ENCODE data around the gene AGAP1. TPM values are rescaled to one million over a fixed set of nuclear protein-coding genes. Genes with fewer than 3 reads are reported as not detected.

The AGAP1 gene
- total RNA-seq, 3 donors from 2014 or later (not counting 1 experiment from before 2014, with no cell fraction given) = 42.0 to 56.4 (median 45.7) TPM

DNA sequence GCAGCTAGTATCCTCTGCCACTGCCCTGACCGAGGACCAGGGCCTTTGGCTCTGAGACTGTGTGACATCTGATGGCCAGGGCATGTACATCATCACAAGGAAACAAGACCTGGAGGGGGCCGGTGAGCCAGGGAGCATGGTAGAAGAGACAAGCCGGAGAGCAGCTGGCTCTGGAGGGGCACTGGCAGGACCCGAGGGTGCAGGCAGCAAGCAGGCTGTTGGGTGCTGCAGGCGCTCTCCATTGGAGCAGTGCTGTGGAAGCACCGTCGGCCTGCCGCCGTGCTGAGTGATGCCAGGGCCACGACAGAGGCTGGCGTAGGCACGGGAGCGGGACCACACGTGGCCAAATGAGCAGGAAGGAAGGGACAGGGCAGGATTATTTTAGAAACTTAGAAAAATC is 339.1 kb downstream of the AGAP1 start:
- intact Hi-C loops (cut with micrococcal nuclease) = no loop called here
- TF ChIP-seq, protein P1, sequence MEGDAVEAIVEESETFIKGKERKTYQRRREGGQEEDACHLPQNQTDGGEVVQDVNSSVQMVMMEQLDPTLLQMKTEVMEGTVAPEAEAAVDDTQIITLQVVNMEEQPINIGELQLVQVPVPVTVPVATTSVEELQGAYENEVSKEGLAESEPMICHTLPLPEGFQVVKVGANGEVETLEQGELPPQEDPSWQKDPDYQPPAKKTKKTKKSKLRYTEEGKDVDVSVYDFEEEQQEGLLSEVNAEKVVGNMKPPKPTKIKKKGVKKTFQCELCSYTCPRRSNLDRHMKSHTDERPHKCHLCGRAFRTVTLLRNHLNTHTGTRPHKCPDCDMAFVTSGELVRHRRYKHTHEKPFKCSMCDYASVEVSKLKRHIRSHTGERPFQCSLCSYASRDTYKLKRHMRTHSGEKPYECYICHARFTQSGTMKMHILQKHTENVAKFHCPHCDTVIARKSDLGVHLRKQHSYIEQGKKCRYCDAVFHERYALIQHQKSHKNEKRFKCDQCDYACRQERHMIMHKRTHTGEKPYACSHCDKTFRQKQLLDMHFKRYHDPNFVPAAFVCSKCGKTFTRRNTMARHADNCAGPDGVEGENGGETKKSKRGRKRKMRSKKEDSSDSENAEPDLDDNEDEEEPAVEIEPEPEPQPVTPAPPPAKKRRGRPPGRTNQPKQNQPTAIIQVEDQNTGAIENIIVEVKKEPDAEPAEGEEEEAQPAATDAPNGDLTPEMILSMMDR (IDR thresholded peaks at IDR 0.05) = no peak
- H3K4me1 Mint-ChIP-seq = peaks cover 5 to 13% of the 10 kb centered on the region in 2 donors

DNA sequence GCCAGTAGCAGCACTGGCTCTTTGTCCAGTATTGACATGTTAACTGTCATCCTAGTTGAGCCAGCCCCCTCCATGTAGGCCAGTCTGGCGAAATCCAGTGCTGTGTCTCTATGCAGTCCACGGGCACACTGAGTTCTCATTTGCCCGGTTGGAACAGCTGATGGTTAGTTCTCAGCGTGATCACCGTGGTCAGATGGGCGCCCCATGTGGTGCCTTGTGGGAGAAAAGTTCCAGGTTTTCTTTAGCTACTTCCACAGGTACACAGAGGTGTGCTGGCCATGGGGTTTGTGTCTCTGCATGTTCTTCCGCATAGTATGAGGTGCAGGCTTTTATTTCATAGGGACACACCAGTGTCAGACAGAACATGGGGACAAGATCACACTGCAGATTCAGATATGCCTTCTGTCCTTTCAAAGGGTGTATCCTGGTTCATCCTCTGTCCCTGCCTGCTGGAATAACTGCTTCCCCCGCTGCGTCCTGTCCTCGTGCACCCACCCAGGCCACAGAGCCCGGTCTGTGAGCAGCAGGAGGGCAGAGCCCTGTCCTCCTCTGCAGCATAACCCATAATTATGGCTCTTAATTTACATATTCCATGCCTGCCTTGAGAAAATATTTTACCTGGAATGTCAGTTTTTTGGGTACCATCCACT is 340.3 kb downstream of the AGAP1 start:
- H3K27me3 ChIP-seq (ENCODE audit: control insufficient read depth, insufficient read depth, low read length) = no peaks in the 10 kb centered on the region
- H3K4me3 Mint-ChIP-seq = no peak overlapping the region
- H3K4me1 ChIP-seq (ENCODE audit: control insufficient read depth, insufficient read depth, low read length) = no peaks in the 10 kb centered on the region
- H3K4me3 ChIP-seq (ENCODE audit: low read length) = no peak overlapping the region
- no peak for DNase-seq
- no peaks in the 10 kb centered on the region for H3K9me3 Mint-ChIP-seq
- no peaks in the 10 kb centered on the region for H3K9me3 ChIP-seq (ENCODE audit: control insufficient read depth, insufficient read depth, low read length)
- no peak for ATAC-seq
- no peaks in the 10 kb centered on the region for H3K36me3 Mint-ChIP-seq
- H3K27me3 Mint-ChIP-seq (ENCODE audit: low read depth in 2 of 2) = no peaks in the 10 kb centered on the region
- peaks cover 5 to 10% of the 10 kb centered on the region in 2 donors for H3K4me1 Mint-ChIP-seq
- TF ChIP-seq, protein P1 (IDR thresholded peaks at IDR 0.05) = no peak
- intact Hi-C loops (cut with micrococcal nuclease) = no loop called here
- no peaks in the 10 kb centered on the region for H3K36me3 ChIP-seq (ENCODE audit: control insufficient read depth, insufficient read depth, low read length)
- WGBS (ENCODE audit: insufficient coverage) = 87% methylated on average over 11 of the region's 11 CpGs
- no peak overlapping the region for H3K27ac Mint-ChIP-seq
- no peak overlapping the region for H3K27ac ChIP-seq (ENCODE audit: low read length)

More for the DNA sequence above, 339.1 kb downstream of the AGAP1 start:
- Histone ChIP-seq H3K36me3 (ENCODE audit: control insufficient read depth, insufficient read depth, low read length) (no peaks in the 10 kb centered on the region), H3K27ac (ENCODE audit: low read length) (no peak overlapping the region), H3K9me3 (ENCODE audit: control insufficient read depth, insufficient read depth, low read length) (no peaks in the 10 kb centered on the region), H3K27me3 (ENCODE audit: control insufficient read depth, insufficient read depth, low read length) (no peaks in the 10 kb centered on the region), H3K4me1 (ENCODE audit: control insufficient read depth, insufficient read depth, low read length) (no peaks in the 10 kb centered on the region), H3K4me3 (ENCODE audit: low read length) (no peak overlapping the region)
- Mint-ChIP-seq H3K4me3 (no peak overlapping the region), H3K27ac (no peak overlapping the region), H3K36me3 (no peaks in the 10 kb centered on the region), H3K9me3 (no peaks in the 10 kb centered on the region), H3K27me3 (ENCODE audit: low read depth in 2 of 2) (no peaks in the 10 kb centered on the region)
- 95% methylated on average over 14 of the region's 14 CpGs for WGBS (ENCODE audit: insufficient coverage)
- DNase-seq (no peak), ATAC-seq (no peak)

DNA sequence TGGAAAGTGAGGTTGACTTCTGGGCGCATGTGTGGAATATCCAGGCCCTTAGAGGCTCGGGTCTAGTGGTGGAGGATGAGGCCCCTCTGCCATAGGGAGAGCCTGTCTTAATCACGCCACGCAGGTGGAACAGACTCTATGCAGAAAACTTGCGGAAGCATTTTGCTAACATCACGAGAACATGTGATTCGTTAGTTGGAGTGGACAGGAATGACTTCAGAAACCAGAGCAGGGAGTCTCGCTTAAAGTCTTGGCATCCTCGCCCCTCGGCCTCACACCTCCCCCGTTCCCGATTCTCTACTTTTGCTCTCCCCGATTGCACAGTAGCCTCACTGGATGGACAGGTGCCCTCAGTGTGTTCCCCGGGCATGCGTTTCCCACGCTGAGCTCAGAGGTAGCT is 340.9 kb downstream of the AGAP1 start:
- H3K9me3 Mint-ChIP-seq = no peaks in the 10 kb centered on the region
- no peak overlapping the region for H3K27ac Mint-ChIP-seq
- Histone ChIP-seq H3K36me3 (ENCODE audit: control insufficient read depth, insufficient read depth, low read length) (no peaks in the 10 kb centered on the region), H3K9me3 (ENCODE audit: control insufficient read depth, insufficient read depth, low read length) (no peaks in the 10 kb centered on the region), H3K4me3 (ENCODE audit: low read length) (no peak overlapping the region), H3K27ac (ENCODE audit: low read length) (no peak overlapping the region), H3K27me3 (ENCODE audit: control insufficient read depth, insufficient read depth, low read length) (no peaks in the 10 kb centered on the region), H3K4me1 (ENCODE audit: control insufficient read depth, insufficient read depth, low read length) (no peaks in the 10 kb centered on the region)
- intact Hi-C loops (cut with micrococcal nuclease) = no loop called here
- TF ChIP-seq, protein P1 (IDR thresholded peaks at IDR 0.05) = no peak
- no peak for DNase-seq
- ATAC-seq = no peak
- peaks cover under 1 to 4% of the 10 kb centered on the region in 2 donors for H3K4me1 Mint-ChIP-seq
- 94% methylated on average over 16 of the region's 16 CpGs for WGBS (ENCODE audit: insufficient coverage)
- H3K27me3 Mint-ChIP-seq (ENCODE audit: low read depth in 2 of 2) = no peaks in the 10 kb centered on the region
- no peaks in the 10 kb centered on the region for H3K36me3 Mint-ChIP-seq
- H3K4me3 Mint-ChIP-seq = no peak overlapping the region

GRCh38 chr2:235835810-235836209 is 342.0 kb downstream of the AGAP1 start:
- H3K27me3 ChIP-seq (ENCODE audit: control insufficient read depth, insufficient read depth, low read length) = no peaks in the 10 kb centered on the region
- ATAC-seq (no peak), DNase-seq (no peak)
- intact Hi-C loops (cut with micrococcal nuclease) = no loop called here
- Mint-ChIP-seq H3K27ac (no peak overlapping the region), H3K4me3 (no peak overlapping the region), H3K9me3 (no peaks in the 10 kb centered on the region), H3K36me3 (no peaks in the 10 kb centered on the region), H3K27me3 (ENCODE audit: low read depth in 2 of 2) (no peaks in the 10 kb centered on the region), H3K4me1 (peaks cover 4% of the 10 kb centered on the region in 2 donors)
- no peak overlapping the region for H3K27ac ChIP-seq (ENCODE audit: low read length)
- TF ChIP-seq, protein P1 (IDR thresholded peaks at IDR 0.05) = no peak
- no peaks in the 10 kb centered on the region for H3K36me3 ChIP-seq (ENCODE audit: control insufficient read depth, insufficient read depth, low read length)
- no peaks in the 10 kb centered on the region for H3K4me1 ChIP-seq (ENCODE audit: control insufficient read depth, insufficient read depth, low read length)
- H3K4me3 ChIP-seq (ENCODE audit: low read length) = no peak overlapping the region
- WGBS (ENCODE audit: insufficient coverage) = 97% methylated on average over 5 of the region's 6 CpGs
- H3K9me3 ChIP-seq (ENCODE audit: control insufficient read depth, insufficient read depth, low read length) = no peaks in the 10 kb centered on the region

Data from natural killer cell (primary cell).